ENCODE results near the gene ALOX12B. TPM values are rescaled to one million over a fixed set of nuclear protein-coding genes. Genes with fewer than 3 reads are reported as not detected.
"Not testable (repeated sequence)": the region's sequence is repeated elsewhere in the genome, so short reads cannot be mapped to it uniquely, and the experiment has no call there.

ALOX12B gene
- total and polyA plus RNA-seq, 2 donors (not counting 3 experiments of a cell fraction or from before 2014, with no cell fraction given) = not detected

- DNase-seq (ENCODE audit: low read depth, low spot score) (no peak), FAIRE-seq (no peak)
- Histone ChIP-seq H3K9me1 (replicated peaks; ENCODE audit: control insufficient read depth, extremely low read depth, insufficient read depth, low read length) (no peaks in the 10 kb centered on the region), H3K79me2 (ENCODE audit: control insufficient read depth, insufficient read depth, low read length) (no peaks in the 10 kb centered on the region), H2AFZ (ENCODE audit: low read depth, low read length) (no peak overlapping the region), H3K27ac (ENCODE audit: insufficient read depth, low read depth, low read length) (no peak overlapping the region), H3K9me3 (replicated peaks; ENCODE audit: control insufficient read depth, insufficient read depth, low read length) (no peaks in the 10 kb centered on the region), H3K9ac (replicated peaks; ENCODE audit: extremely low read depth, insufficient read depth, low read length) (no peak overlapping the region), H3K27me3 (ENCODE audit: control insufficient read depth in 2 of 2, insufficient read depth in 2 of 2, low read length in 2 of 2) (peaks cover 8 to 9% of the 10 kb centered on the region in 2 experiments), H3K4me1 (ENCODE audit: control insufficient read depth, extremely low read depth, insufficient read depth, low read length) (no peaks in the 10 kb centered on the region), H3K36me3 (ENCODE audit: control insufficient read depth in 2 of 2, extremely low read depth in 1 of 2, insufficient read depth in 2 of 2, low read length in 2 of 2) (no peaks in the 10 kb centered on the region), H4K20me1 (replicated peaks; ENCODE audit: control insufficient read depth, extremely low read depth, insufficient read depth, low read length) (no peaks in the 10 kb centered on the region), H3K4me2 (ENCODE audit: insufficient read depth, low read length) (no peak overlapping the region), H3K4me3 (replicated peaks in 1 of 3; ENCODE audit: insufficient read depth in 1 of 3, low read depth in 1 of 3, low read length in 3 of 3) (no peak overlapping the region)
- dilution Hi-C loops (cut with MboI; ENCODE audit: extremely low pct_ligation_motif_present, low sequenced_read_pairs) = no loop called here
- POLR2A ChIA-PET = no interaction called here
- TF ChIP-seq JUN (IDR thresholded peaks at IDR 0.05; ENCODE audit: borderline replicate concordance, insufficient read depth, insufficient read length, low read depth) (no peak), EZH2 (IDR thresholded peaks at IDR 0.05; ENCODE audit: borderline replicate concordance, low read depth, low read length, severe bottlenecking) (no peak), FOS (IDR thresholded peaks at IDR 0.05; ENCODE audit: borderline replicate concordance, insufficient read depth, low read length) (no peak), GATA2 (IDR thresholded peaks at IDR 0.05; ENCODE audit: insufficient read depth, insufficient read length, low read depth, low read length) (no peak), POLR2AphosphoS5 (IDR thresholded peaks at IDR 0.05; ENCODE audit: insufficient read depth, low read depth, low read length) (no peak), POLR2A (IDR thresholded peaks at IDR 0.05; ENCODE audit: low read depth, low read length) (no peak), MYC (IDR thresholded peaks at IDR 0.05; ENCODE audit: low read depth, low read length) (no peak), MAX (IDR thresholded peaks at IDR 0.05; ENCODE audit: insufficient read depth, insufficient read length) (no peak), CTCF (IDR thresholded peaks at IDR 0.05; ENCODE audit: extremely low read depth in 1 of 2, insufficient read depth in 1 of 2, low read depth in 1 of 2, low read length in 2 of 2) (no peak)
- intact Hi-C loops (cut with micrococcal nuclease) = no loop called here
- CTCF ChIA-PET = interaction anchor here (2.5 to 5.6 kb wide), 2 partner anchors 9 to 16 kb away, joined by 9 to 23 read pairs; no protein-coding TSS in a partner anchor
- BruUV-seq (replicated peaks) = no TSS peak
Measured at GRCh38 chr17:8025176-8025911, 62.2 kb downstream of the ALOX12B start.

GRCh38 chr17:8024161-8024560 is 63.4 kb downstream of the ALOX12B start:
- dilution Hi-C loops (cut with MboI; ENCODE audit: extremely low pct_ligation_motif_present, low sequenced_read_pairs); intact Hi-C loops (cut with micrococcal nuclease); H2AFZ ChIP-seq (ENCODE audit: low read depth, low read length); H3K4me1 ChIP-seq (ENCODE audit: control insufficient read depth, extremely low read depth, insufficient read depth, low read length); H4K20me1 ChIP-seq (replicated peaks; ENCODE audit: control insufficient read depth, extremely low read depth, insufficient read depth, low read length); H3K9me3 ChIP-seq (replicated peaks; ENCODE audit: control insufficient read depth, insufficient read depth, low read length); H3K79me2 ChIP-seq (ENCODE audit: control insufficient read depth, insufficient read depth, low read length); H3K9me1 ChIP-seq (replicated peaks; ENCODE audit: control insufficient read depth, extremely low read depth, insufficient read depth, low read length); H3K9ac ChIP-seq (replicated peaks; ENCODE audit: extremely low read depth, insufficient read depth, low read length); H3K27ac ChIP-seq (ENCODE audit: insufficient read depth, low read depth, low read length); POLR2A ChIA-PET; H3K36me3 ChIP-seq (ENCODE audit: control insufficient read depth in 2 of 2, extremely low read depth in 1 of 2, insufficient read depth in 2 of 2, low read length in 2 of 2); FAIRE-seq; BruUV-seq (replicated peaks); H3K4me3 ChIP-seq (replicated peaks in 1 of 3; ENCODE audit: insufficient read depth in 1 of 3, low read depth in 1 of 3, low read length in 3 of 3); DNase-seq (ENCODE audit: low read depth, low spot score); H3K4me2 ChIP-seq (ENCODE audit: insufficient read depth, low read length); H3K27me3 ChIP-seq (ENCODE audit: control insufficient read depth in 2 of 2, insufficient read depth in 2 of 2, low read length in 2 of 2): not testable (repeated sequence)
- CTCF ChIA-PET = interaction anchor here (2.5 to 5.6 kb wide), 2 partner anchors 7 to 17 kb away, joined by 9 to 23 read pairs; no protein-coding TSS in a partner anchor
